Duodenal mucosa (tissue), 2 donors: Measurements from ENCODE around the gene LRRC31.

Source experiments
- H3K27ac ChIP-seq: one replicate; pipeline ENCODE4 v1.7.0; 2013; ENCODE audit warnings: low read depth, low read length
- H3K27me3 ChIP-seq, 2 donors: one replicate each; pipeline ENCODE4 v1.7.0; 2013; ENCODE audit warnings: low read length in 2 of 2, control low read depth in 1 of 2; ENCODE audit not compliant: insufficient read depth in 2 of 2, control insufficient read depth in 1 of 2
- H3K36me3 ChIP-seq, 2 donors: one replicate each; pipeline ENCODE4 v1.7.0; 2013; ENCODE audit warnings: low read length in 2 of 2, control low read depth in 1 of 2; ENCODE audit not compliant: insufficient read depth in 2 of 2, control insufficient read depth in 1 of 2
- H3K4me1 ChIP-seq, 2 donors: one replicate each; pipeline ENCODE4 v1.7.0; 2013; ENCODE audit warnings: low read length in 2 of 2, control low read depth in 1 of 2; ENCODE audit not compliant: insufficient read depth in 2 of 2, control insufficient read depth in 1 of 2
- H3K4me3 ChIP-seq, 2 donors: one replicate each; pipeline ENCODE4 v1.7.0; 2013; ENCODE audit warnings: low read length in 2 of 2, low read depth in 1 of 2
- H3K9ac ChIP-seq, 2 donors: one replicate each; pipeline ENCODE4 v1.7.0; 2013; ENCODE audit warnings: low read length in 2 of 2, low read depth in 1 of 2
- H3K9me3 ChIP-seq, 2 donors: one replicate each; pipeline ENCODE4 v1.7.0; 2013; ENCODE audit warnings: low read length in 2 of 2, control low read depth in 1 of 2; ENCODE audit not compliant: control insufficient read depth in 1 of 2

LRRC31 gene

DNA sequence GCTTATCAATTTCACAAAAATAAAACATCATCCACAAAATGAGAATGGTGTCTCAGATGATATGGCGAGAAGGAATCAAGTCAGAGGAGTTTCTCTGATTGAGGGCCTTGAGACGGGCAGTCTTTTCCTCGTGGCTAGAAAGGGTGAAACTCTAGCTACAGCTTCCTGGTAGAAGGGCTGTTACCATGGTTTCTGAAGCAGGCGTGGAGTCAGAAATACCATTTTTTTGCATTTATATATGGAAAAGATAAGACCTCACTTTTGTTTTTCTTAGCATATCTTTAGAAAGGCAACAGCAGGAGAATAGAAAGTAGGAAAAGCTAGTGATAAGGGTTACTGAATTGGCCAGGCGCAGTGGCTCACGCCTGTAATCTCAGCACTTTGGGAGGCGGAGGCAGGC lies 24.4 kb upstream of the LRRC31 start:
- Histone ChIP-seq H3K36me3 (no peaks in the 10 kb centered on the region), H3K4me3 (no peak overlapping the region), H3K27ac (no peak overlapping the region), H3K27me3 (no peaks in the 10 kb centered on the region), H3K4me1 (no peaks in the 10 kb centered on the region), H3K9ac (no peak overlapping the region), H3K9me3 (no peaks in the 10 kb centered on the region)

GRCh38 chr3:169891886-169892285 lies 22.2 kb upstream of the LRRC31 start:
- no peak overlapping the region for H3K9ac ChIP-seq
- no peaks in the 10 kb centered on the region for H3K4me1 ChIP-seq
- no peaks in the 10 kb centered on the region for H3K27me3 ChIP-seq
- no peak overlapping the region for H3K27ac ChIP-seq
- no peak overlapping the region for H3K4me3 ChIP-seq
- no peaks in the 10 kb centered on the region for H3K36me3 ChIP-seq
- no peaks in the 10 kb centered on the region for H3K9me3 ChIP-seq

DNA sequence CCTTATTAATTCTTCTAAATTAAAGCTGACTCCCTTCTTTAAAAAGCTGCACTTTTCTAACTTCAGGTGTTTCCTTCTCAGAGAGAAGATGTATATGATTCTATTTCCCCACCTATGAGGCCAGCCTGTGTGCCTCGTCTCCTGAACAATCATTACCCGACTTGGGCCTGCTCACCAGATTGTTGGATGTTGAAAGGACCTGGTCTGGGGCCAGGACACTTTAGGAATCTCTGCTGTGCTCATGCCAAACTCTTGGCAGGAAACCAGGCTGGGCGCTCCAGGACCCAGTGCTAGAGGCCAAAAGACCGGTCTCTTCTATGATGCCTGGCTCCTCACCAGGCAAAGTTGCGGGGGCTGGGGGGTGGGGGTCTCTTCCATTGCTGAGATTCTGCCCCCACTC lies 16.9 kb upstream of the LRRC31 start:
- Histone ChIP-seq H3K27me3 (no peaks in the 10 kb centered on the region), H3K36me3 (no peaks in the 10 kb centered on the region), H3K4me1 (no peaks in the 10 kb centered on the region), H3K4me3 (no peak overlapping the region), H3K27ac (no peak overlapping the region), H3K9me3 (no peaks in the 10 kb centered on the region), H3K9ac (no peak overlapping the region)

GRCh38 chr3:169880576-169881250 lies 11.0 kb upstream of the LRRC31 start:
- H3K4me3 ChIP-seq = no peak overlapping the region
- H3K36me3 ChIP-seq = no peaks in the 10 kb centered on the region
- H3K27ac ChIP-seq = no peak overlapping the region
- H3K4me1 ChIP-seq = peaks cover 0 to 6% of the 10 kb centered on the region in 2 donors
- H3K9ac ChIP-seq = no peak overlapping the region
- no peaks in the 10 kb centered on the region for H3K9me3 ChIP-seq
- no peaks in the 10 kb centered on the region for H3K27me3 ChIP-seq

- Histone ChIP-seq H3K4me1 (peaks cover 0 to 6% of the 10 kb centered on the region in 2 donors), H3K9me3 (no peaks in the 10 kb centered on the region), H3K4me3 (no peak overlapping the region), H3K36me3 (no peaks in the 10 kb centered on the region), H3K27me3 (no peaks in the 10 kb centered on the region), H3K27ac (no peak overlapping the region), H3K9ac (no peak overlapping the region)
These were observed 10.3 kb upstream of the LRRC31 start for GRCh38 chr3:169879845-169880575.

- Histone ChIP-seq H3K36me3 (no peaks in the 10 kb centered on the region), H3K27me3 (no peaks in the 10 kb centered on the region), H3K27ac (no peak overlapping the region)
These were observed 9.3 kb upstream of the LRRC31 start for GRCh38 chr3:169879013-169879557.

GRCh38 chr3:169871129-169871886 lies 1.6 kb upstream of the LRRC31 start:
- Histone ChIP-seq H3K27ac (no peak overlapping the region), H3K9ac (no peak overlapping the region), H3K27me3 (no peaks in the 10 kb centered on the region)

More at GRCh38 chr3:169879013-169879557, 9.3 kb upstream of the LRRC31 start:
- Histone ChIP-seq H3K9ac (no peak overlapping the region), H3K4me1 (peaks cover 0 to 6% of the 10 kb centered on the region in 2 donors), H3K9me3 (no peaks in the 10 kb centered on the region), H3K4me3 (no peak overlapping the region)

DNA sequence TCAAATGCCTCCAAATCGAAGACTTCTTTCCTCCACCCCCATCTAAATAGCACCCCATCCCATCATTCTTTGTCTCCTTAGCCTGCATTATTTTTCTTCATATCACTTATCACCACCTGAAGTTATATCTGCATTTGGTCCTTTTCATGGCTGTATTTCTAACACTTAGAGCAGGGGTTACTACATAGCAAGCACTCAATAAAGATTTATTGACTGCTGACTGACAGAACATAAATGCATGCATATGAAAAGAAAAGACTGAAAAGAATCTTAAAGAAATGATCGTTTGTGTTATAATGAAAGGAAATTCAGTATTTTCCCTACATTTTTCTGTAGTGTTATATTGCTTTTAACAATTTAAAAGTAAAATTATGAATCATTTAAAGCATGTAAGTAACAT lies 1.4 kb downstream of the LRRC31 start:
- H3K27ac ChIP-seq = no peak overlapping the region
- H3K9ac ChIP-seq = peak overlapping the region in 1 of 2 donors; percentile 19

More at GRCh38 chr3:169871129-169871886, 1.6 kb upstream of the LRRC31 start:
- H3K4me1 ChIP-seq = peaks cover 17 to 20% of the 10 kb centered on the region in 2 donors
- H3K36me3 ChIP-seq = no peaks in the 10 kb centered on the region
- H3K4me3 ChIP-seq = no peak overlapping the region
- H3K9me3 ChIP-seq = no peaks in the 10 kb centered on the region

GRCh38 chr3:169867584-169868210 lies 2.0 kb downstream of the LRRC31 start:
- H3K27me3 ChIP-seq = no peaks in the 10 kb centered on the region
- H3K27ac ChIP-seq = no peak overlapping the region
- no peaks in the 10 kb centered on the region for H3K36me3 ChIP-seq
- H3K9ac ChIP-seq = no peak overlapping the region
- H3K4me3 ChIP-seq = peak overlapping the region in 1 of 2 donors; percentile 13
- no peaks in the 10 kb centered on the region for H3K9me3 ChIP-seq
- peaks cover 33 to 34% of the 10 kb centered on the region in 2 donors for H3K4me1 ChIP-seq

More for the DNA sequence above, 1.4 kb downstream of the LRRC31 start:
- H3K9me3 ChIP-seq = no peaks in the 10 kb centered on the region
- no peaks in the 10 kb centered on the region for H3K27me3 ChIP-seq
- H3K4me3 ChIP-seq = peak overlapping the region; percentile 13 to 64
- no peaks in the 10 kb centered on the region for H3K36me3 ChIP-seq
- H3K4me1 ChIP-seq = peaks cover 32 to 33% of the 10 kb centered on the region in 2 donors
